Common myeloid progenitor, CD34-positive (primary cell): ENCODE data around the gene NPLOC4.

Source experiments
- CTCF ChIA-PET: fragments of 350-600 bp; sonication (Branson Sonifier 250); formaldehyde crosslinking; loops from one replicate; lab custom pipeline; 2021; ENCODE audit warnings: antibody characterized with exemption; lab: Charles Lee
- POLR2A ChIA-PET: fragments of 350-600 bp; sonication (Branson Sonifier 250); formaldehyde crosslinking; loops from one replicate; lab custom pipeline; 2021; ENCODE audit warnings: antibody characterized with exemption; lab: Charles Lee
- DNase-seq, 3 donors: peaks; one replicate each; pipeline versions ENCODE4 v3.0.0 to v3.0.0-alpha.2; 2013
- H3K27ac ChIP-seq, 2 experiments: 1 replicate in 1 of 2; 2 replicates in 1 of 2; pipeline ENCODE4 v1.7.0; 2013; ENCODE audit warnings: inconsistent platforms in 2 of 2, low read length in 2 of 2, mild to moderate bottlenecking in 2 of 2, low read depth in 1 of 2, moderate library complexity in 1 of 2; ENCODE audit not compliant: severe bottlenecking in 2 of 2, insufficient read depth in 1 of 2, poor library complexity in 1 of 2
- H3K27me3 ChIP-seq, 5 experiments: replicated peaks in 2 of 5; 1 replicate in 3 of 5; 2 replicates in 2 of 5; pipeline versions ENCODE4 v1.6.1 to v1.7.0; 2013; ENCODE audit warnings: low read length in 4 of 5, mild to moderate bottlenecking in 2 of 5, moderate library complexity in 2 of 5, inconsistent platforms in 1 of 5; ENCODE audit not compliant: insufficient read depth in 5 of 5, control insufficient read depth in 4 of 5
- H3K36me3 ChIP-seq, 4 experiments: 1 replicate in 2 of 4; 2 replicates in 2 of 4; pipeline versions ENCODE4 v1.6.1 to v1.7.0; 2013; ENCODE audit warnings: low read length in 3 of 4, control low read depth in 1 of 4, mild to moderate bottlenecking in 1 of 4; ENCODE audit not compliant: control insufficient read depth in 4 of 4, insufficient read depth in 4 of 4
- H3K4me1 ChIP-seq, 4 experiments: 1 replicate in 3 of 4; 2 replicates in 1 of 4; pipeline versions ENCODE4 v1.6.1 to v1.7.1; 2013; ENCODE audit warnings: low read length in 3 of 4, mild to moderate bottlenecking in 3 of 4, control low read depth in 1 of 4, inconsistent platforms in 1 of 4, moderate library complexity in 1 of 4; ENCODE audit not compliant: control insufficient read depth in 4 of 4, insufficient read depth in 4 of 4; ENCODE audit errors: control extremely low read depth in 1 of 4
- H3K4me3 ChIP-seq, 7 experiments: 1 replicate in 4 of 7; 2 replicates in 3 of 7; pipeline versions ENCODE4 v1.5.1 to v1.7.0; 2013; ENCODE audit warnings: mild to moderate bottlenecking in 7 of 7, low read length in 6 of 7, moderate library complexity in 6 of 7, inconsistent platforms in 2 of 7, low read depth in 2 of 7, control low read depth in 1 of 7; ENCODE audit not compliant: insufficient read depth in 4 of 7, control insufficient read depth in 1 of 7; ENCODE audit errors: extremely low read depth in 1 of 7
- H3K9me3 ChIP-seq, 5 experiments: 1 replicate in 4 of 5; 2 replicates in 1 of 5; pipeline versions ENCODE4 v1.6.1 to v1.7.1; 2013; ENCODE audit warnings: low read length in 4 of 5, mild to moderate bottlenecking in 2 of 5, inconsistent platforms in 1 of 5, low read depth in 1 of 5, moderate library complexity in 1 of 5; ENCODE audit not compliant: control insufficient read depth in 4 of 5, insufficient read depth in 2 of 5; ENCODE audit errors: control extremely low read depth in 1 of 5
- WGBS: methylation state at CpG from one replicate; pipeline ENCODE4 v1.1.5; 2013; ENCODE audit not compliant: insufficient coverage; 5-methylcytosine and 5-hydroxymethylcytosine counted together

Gene NPLOC4

GRCh38 chr17:81673561-81674258 lies 36.8 kb upstream of the NPLOC4 start:
- ChIA-PET POLR2A (no interaction called here), CTCF (no interaction called here)
- no peaks in the 10 kb centered on the region for H3K4me1 ChIP-seq
- no peak overlapping the region for H3K4me3 ChIP-seq
- no peaks in the 10 kb centered on the region for H3K9me3 ChIP-seq
- H3K27me3 ChIP-seq, result no peaks in the 10 kb centered on the region
- H3K27ac ChIP-seq, result no peak overlapping the region
- H3K36me3 ChIP-seq, result peaks cover 7 to 52% (median 44%) of the 10 kb centered on the region in 4 experiments
- 95% methylated on average over 15 of the region's 18 CpGs for WGBS
- DNase-seq, result no peak

DNA sequence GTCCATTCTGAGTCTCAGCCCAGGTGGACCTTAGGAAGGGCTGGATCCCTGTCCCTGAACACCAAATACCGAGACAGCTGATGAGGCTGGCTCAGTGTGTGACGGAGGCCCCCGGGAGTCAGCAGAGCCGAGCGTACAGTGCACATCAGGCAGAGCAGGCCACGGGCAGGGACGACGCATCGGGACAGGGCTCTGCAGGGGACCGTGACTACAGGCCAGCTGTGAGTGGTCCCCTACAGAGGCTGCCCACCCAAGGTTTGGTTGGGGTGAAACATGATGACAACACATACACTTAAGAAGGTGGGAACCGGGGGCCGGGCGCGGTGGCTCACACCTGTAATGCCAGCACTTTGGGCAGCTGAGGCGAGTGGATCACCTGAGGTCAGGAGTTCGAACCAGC lies 36.0 kb upstream of the NPLOC4 start:
- Histone ChIP-seq H3K4me1 (peaks cover 0 to 5% (median 1%) of the 10 kb centered on the region in 4 experiments), H3K27me3 (no peaks in the 10 kb centered on the region), H3K4me3 (no peak overlapping the region), H3K27ac (no peak overlapping the region), H3K36me3 (peaks cover 7 to 59% (median 47%) of the 10 kb centered on the region in 4 experiments), H3K9me3 (no peaks in the 10 kb centered on the region)
- ChIA-PET CTCF (interaction anchor here (0.8 to 0.9 kb wide), 2 partner anchors 10 to 181 kb away, joined by 3 read pairs; partner anchors contain the start of genes ARL16 and HGS), POLR2A (no interaction called here)
- DNase-seq, result no peak
- 99% methylated on average over 16 of the region's 16 CpGs for WGBS

DNA sequence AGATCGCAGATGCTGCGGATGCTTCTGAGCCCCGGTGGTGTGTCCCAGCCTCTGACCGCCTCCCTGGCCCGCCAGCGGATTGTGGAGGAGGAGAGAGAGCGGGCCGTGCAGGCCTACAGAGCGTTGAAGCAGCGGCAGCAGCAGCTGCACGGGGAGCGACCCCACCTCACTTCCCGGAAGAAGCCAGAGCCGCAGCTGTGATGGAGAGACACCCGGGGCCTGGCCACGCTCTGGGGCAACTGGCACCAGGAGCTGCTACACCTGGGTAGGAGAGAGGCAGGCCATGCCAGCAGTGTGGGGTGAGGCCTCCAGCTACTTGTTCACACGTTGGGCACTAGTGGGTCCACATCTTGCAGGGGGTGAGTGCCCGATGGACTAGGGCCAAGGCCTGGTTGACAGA lies 35.6 kb upstream of the NPLOC4 start:
- H3K4me1 ChIP-seq, result peaks cover 0 to 10% (median 5%) of the 10 kb centered on the region in 4 experiments
- 98% methylated on average over 11 of the region's 18 CpGs for WGBS
- H3K9me3 ChIP-seq, result no peaks in the 10 kb centered on the region
- ChIA-PET CTCF (interaction anchor here (0.8 to 0.9 kb wide), 2 partner anchors 11 to 182 kb away, joined by 3 read pairs; partner anchors contain the start of genes ARL16 and HGS), POLR2A (no interaction called here)
- H3K27ac ChIP-seq, result no peak overlapping the region
- no peak for DNase-seq
- H3K27me3 ChIP-seq, result no peaks in the 10 kb centered on the region
- peaks cover 7 to 61% (median 48%) of the 10 kb centered on the region in 4 experiments for H3K36me3 ChIP-seq
- H3K4me3 ChIP-seq, result no peak overlapping the region

DNA sequence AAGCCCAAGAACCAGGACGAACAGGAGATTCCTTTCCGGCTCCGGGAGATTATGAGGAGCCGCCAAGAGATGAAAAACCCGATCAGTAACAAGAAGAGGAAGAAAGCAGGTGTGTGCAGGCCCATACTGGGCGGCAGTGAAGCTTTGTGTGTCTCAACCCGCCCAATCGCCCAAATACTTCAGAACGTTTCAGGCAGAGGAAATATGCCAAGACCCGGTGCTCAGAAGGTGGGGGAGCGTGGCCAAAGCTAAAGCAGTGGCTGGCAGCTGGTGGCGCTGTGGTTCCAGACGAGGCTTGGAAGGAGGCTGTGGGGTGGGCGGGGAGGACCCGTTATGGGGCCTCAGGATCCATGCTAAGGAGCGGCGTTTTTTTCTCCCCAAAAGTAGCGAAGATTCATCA lies 30.8 kb upstream of the NPLOC4 start:
- H3K36me3 ChIP-seq, result peaks cover 5 to 55% (median 37%) of the 10 kb centered on the region in 4 experiments
- peak in 2 of 3 donors; percentile 22 to 31 for DNase-seq
- WGBS, result 90% methylated on average over 17 of the region's 18 CpGs
- peak overlapping the region in 2 of 7 experiments; percentile 34 to 51 for H3K4me3 ChIP-seq
- no peaks in the 10 kb centered on the region for H3K9me3 ChIP-seq
- ChIA-PET CTCF (interaction anchor here (1.1 kb wide), 1 partner anchor 10 kb away, joined by 3 read pairs; no protein-coding TSS in a partner anchor), POLR2A (interaction anchor here (0.5 kb wide), 1 partner anchor 852 kb away, joined by 3 read pairs; no protein-coding TSS in a partner anchor)
- no peaks in the 10 kb centered on the region for H3K27me3 ChIP-seq
- peaks cover 4 to 30% (median 22%) of the 10 kb centered on the region in 4 experiments for H3K4me1 ChIP-seq
- peak overlapping the region in 1 of 2 experiments; percentile 91 for H3K27ac ChIP-seq

GRCh38 chr17:81666342-81667191 lies 29.7 kb upstream of the NPLOC4 start, which contains the start of the genes CCDC137 and OXLD1:
Gene CCDC137 (plus strand): TSS chr17:81666737. CDS start chr17:81666767, 30 bp downstream.
Gene OXLD1 (minus strand): TSS chr17:81666605. CDS start chr17:81666577, 28 bp downstream.
- no peaks in the 10 kb centered on the region for H3K9me3 ChIP-seq
- H3K36me3 ChIP-seq, result peaks cover 3 to 44% (median 25%) of the 10 kb centered on the region in 4 experiments
- peak within 1 kb of the TSS; percentile 63 to 99 (median 86) for H3K4me3 ChIP-seq
- ChIA-PET CTCF (interaction anchor here (0.8 to 1.5 kb wide), 2 partner anchors 12 to 18 kb away, joined by 3 read pairs; partner anchors contain the start of genes ARL16 and HGS), POLR2A (interaction anchor here (0.5 to 2.1 kb wide), 4 partner anchors 9 to 30 kb away, joined by 3 to 7 read pairs (median 4); partner anchors contain the start of genes ARL16, HGS, NPLOC4 and TSPAN10)
- H3K4me1 ChIP-seq, result peaks cover 4 to 30% (median 22%) of the 10 kb centered on the region in 4 experiments
- peak within 1 kb of the TSS; percentile 66 to 91 for H3K27ac ChIP-seq
- DNase-seq, result peak; percentile 94 to 96 (median 96)
- 0% methylated on average over 92 of the region's 96 CpGs for WGBS
- no peaks in the 10 kb centered on the region for H3K27me3 ChIP-seq

- Histone ChIP-seq H3K4me3 (peak overlapping the region; percentile 63 to 99 (median 86)), H3K4me1 (peaks cover 4 to 30% (median 22%) of the 10 kb centered on the region in 4 experiments), H3K27ac (peak overlapping the region; percentile 66 to 91), H3K9me3 (no peaks in the 10 kb centered on the region), H3K27me3 (no peaks in the 10 kb centered on the region), H3K36me3 (peaks cover 3 to 38% (median 21%) of the 10 kb centered on the region in 4 experiments)
- DNase-seq, result peak; percentile 58 to 83 (median 74)
- ChIA-PET POLR2A (interaction anchor here (0.5 to 2.1 kb wide), 4 partner anchors 9 to 29 kb away, joined by 3 to 7 read pairs (median 4); partner anchors contain the start of genes ARL16, HGS, NPLOC4 and TSPAN10), CTCF (interaction anchor here (0.8 to 1.5 kb wide), 2 partner anchors 12 to 18 kb away, joined by 3 read pairs; partner anchors contain the start of genes ARL16 and HGS)
- under 1% methylated on average over 16 of the region's 16 CpGs for WGBS
Measured at GRCh38 chr17:81666092-81666341, 29.1 kb upstream of the NPLOC4 start.
